Stimulated activated CD8-positive, alpha-beta memory T cell treated with anti-CD3 and anti-CD28 coated beads, Interleukin-12 subunit alpha, Interleukin-12 subunit beta, amount 100 ng/mL, for 24 hours (primary cell): ENCODE data around the gene USP34.

Source experiments
- DNase-seq: peaks from one replicate; pipeline ENCODE4 v3.0.0-alpha.2; 2020; ENCODE audit errors: extremely low read depth

Gene USP34

GRCh38 chr2:61368687-61369665 is 101.9 kb downstream of the USP34 start:
- DNase-seq, result peak; percentile 5

- DNase-seq, result no peak
These were observed 103.7 kb downstream of the USP34 start for GRCh38 chr2:61367177-61367576.

- no peak for DNase-seq
These were observed 107.3 kb downstream of the USP34 start for GRCh38 chr2:61363580-61363979.

GRCh38 chr2:61362873-61363272 is 108.0 kb downstream of the USP34 start:
- DNase-seq, result no peak

GRCh38 chr2:61361068-61361467 is 109.8 kb downstream of the USP34 start:
- no peak for DNase-seq

- DNase-seq, result no peak
These were observed 111.8 kb downstream of the USP34 start for GRCh38 chr2:61359058-61359457.

GRCh38 chr2:61357681-61358080 is 113.2 kb downstream of the USP34 start:
- DNase-seq, result no peak

GRCh38 chr2:61356958-61357350 is 113.9 kb downstream of the USP34 start:
- DNase-seq, result no peak

GRCh38 chr2:61356261-61356957 is 114.5 kb downstream of the USP34 start:
- DNase-seq, result no peak

- DNase-seq, result no peak
These were observed 116.2 kb downstream of the USP34 start for GRCh38 chr2:61354543-61355197.

- no peak for DNase-seq
These were observed 117.0 kb downstream of the USP34 start for GRCh38 chr2:61353909-61354308.

- DNase-seq, result no peak
These were observed 120.1 kb downstream of the USP34 start for GRCh38 chr2:61350777-61351176.

- DNase-seq, result no peak
These were observed 127.7 kb downstream of the USP34 start for GRCh38 chr2:61343141-61343540.

- no peak for DNase-seq
These were observed 130.6 kb downstream of the USP34 start for GRCh38 chr2:61340242-61340641.

- DNase-seq, result no peak
These were observed 132.4 kb downstream of the USP34 start for GRCh38 chr2:61338447-61338846.

GRCh38 chr2:61335187-61335586 is 135.7 kb downstream of the USP34 start:
- DNase-seq, result no peak

GRCh38 chr2:61334466-61334865 is 136.4 kb downstream of the USP34 start:
- no peak for DNase-seq

GRCh38 chr2:61328707-61329251 is 142.1 kb downstream of the USP34 start:
- no peak for DNase-seq

- DNase-seq, result no peak
These were observed 143.7 kb downstream of the USP34 start for GRCh38 chr2:61327173-61327572.

- no peak for DNase-seq
These were observed 144.5 kb downstream of the USP34 start for GRCh38 chr2:61326423-61326822.

GRCh38 chr2:61320181-61320580 is 150.7 kb downstream of the USP34 start:
- no peak for DNase-seq

- no peak for DNase-seq
These were observed 152.3 kb downstream of the USP34 start for GRCh38 chr2:61318553-61318952.
